GM19324 (cell line): ENCODE results near the gene SH3PXD2A.
"Not testable (repeated sequence)": the region's sequence is repeated elsewhere in the genome, so short reads cannot be mapped to it uniquely, and the experiment has no call there.

Experiments
- ATAC-seq: cut with Tn5 transposase; IDR thresholded peaks from one replicate; pipeline ENCODE4 v1.9.1; 2021; ENCODE audit warnings: mild to moderate bottlenecking, moderate library complexity; ENCODE audit not compliant: unreplicated experiment, low FRiP score

SH3PXD2A gene

DNA sequence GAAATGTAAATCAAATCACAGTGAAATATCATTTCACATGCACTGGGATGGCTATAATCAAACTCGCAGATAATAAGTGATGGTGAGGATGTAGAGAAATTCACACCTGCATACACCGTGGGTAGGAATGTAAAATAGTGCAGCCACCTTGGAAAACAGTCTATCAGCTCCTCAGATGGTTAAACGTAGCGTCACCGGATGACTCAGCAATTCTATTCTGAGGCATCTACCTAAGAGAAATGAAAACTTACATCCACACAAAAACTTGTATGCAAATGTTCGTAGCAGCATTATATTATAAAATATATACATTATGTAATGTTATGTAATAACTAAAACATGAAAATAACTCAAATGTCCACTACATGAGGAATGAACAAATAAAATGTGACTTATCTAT, 38.9 kb downstream of the SH3PXD2A start:
- ATAC-seq: no peak

DNA sequence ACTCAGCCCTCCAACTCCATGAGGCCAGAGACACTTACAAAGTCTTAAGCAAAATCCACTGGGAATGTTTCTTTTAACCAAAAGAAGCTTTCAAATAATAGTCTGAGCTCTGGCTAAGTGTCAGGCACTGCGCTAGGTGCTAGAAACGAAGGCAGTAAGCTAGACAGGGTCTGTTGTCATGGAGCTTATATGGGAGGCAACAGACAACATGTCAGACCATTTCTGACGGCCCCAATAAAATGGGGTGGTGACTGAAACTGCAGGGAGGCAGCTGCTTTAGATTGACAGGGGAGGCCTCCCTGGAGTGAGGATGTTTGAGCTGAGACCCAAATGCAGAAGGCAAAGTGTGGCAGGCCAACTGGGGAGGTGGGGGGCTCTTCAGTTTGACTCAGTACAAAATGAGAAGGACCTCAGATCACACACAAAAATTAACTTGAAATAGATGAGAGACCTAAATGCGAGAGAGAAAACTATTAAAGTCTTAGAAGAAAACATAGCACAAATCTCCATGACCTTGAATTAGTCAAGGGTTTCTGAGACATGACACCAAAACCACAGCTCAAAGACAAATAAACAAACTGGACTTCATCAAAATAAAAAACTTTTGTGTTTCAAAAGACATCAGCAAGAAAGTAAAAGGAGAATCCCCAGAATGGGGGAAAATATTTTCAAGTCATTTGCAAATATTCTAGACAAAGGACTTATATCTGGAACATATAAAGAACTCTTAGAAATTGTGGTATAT, 40.6 kb downstream of the SH3PXD2A start:
- ATAC-seq: no peak

DNA sequence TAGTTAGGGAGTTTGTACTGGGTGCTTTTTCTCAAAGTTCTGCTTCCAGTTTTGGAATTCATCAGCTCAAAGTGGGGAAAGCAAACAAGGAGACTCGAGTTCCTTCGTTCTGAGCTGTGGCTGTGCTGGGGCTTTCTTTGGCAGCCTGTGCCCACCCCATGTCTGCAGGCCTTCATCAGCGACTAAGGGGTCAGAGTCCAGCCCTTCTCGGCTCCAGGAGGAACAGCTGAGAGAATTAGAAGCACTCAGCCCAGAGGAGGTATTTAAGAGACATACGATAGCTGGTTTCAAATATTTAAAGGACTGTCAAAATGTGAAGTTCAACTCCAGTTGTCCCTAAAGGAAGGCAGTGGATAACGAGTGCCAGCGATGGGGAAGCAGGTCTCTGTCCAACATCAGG, 41.3 kb downstream of the SH3PXD2A start:
- no peak for ATAC-seq

DNA sequence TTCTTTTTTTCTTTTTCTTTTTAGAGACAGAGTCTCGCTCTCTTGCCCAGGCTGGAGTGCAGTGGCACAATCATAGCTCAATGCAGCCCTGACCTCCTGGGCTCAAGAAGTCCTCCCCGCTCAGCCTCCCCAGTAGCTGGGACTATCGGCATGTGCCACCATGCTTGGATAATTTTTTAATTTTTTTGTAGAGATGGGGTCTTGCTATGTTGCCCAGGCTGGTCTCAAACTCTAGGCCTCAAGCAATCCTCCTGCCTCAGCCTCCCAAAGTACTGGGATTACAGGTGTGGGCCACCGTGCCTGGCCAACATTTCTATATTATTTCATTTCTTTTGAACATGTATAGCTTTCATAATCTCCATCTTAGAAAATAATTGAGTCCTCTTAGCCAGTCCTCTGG, 42.1 kb downstream of the SH3PXD2A start:
- not testable (repeated sequence) for ATAC-seq

GRCh38 chr10:103812432-103812831, 42.9 kb downstream of the SH3PXD2A start:
- ATAC-seq: no peak

DNA sequence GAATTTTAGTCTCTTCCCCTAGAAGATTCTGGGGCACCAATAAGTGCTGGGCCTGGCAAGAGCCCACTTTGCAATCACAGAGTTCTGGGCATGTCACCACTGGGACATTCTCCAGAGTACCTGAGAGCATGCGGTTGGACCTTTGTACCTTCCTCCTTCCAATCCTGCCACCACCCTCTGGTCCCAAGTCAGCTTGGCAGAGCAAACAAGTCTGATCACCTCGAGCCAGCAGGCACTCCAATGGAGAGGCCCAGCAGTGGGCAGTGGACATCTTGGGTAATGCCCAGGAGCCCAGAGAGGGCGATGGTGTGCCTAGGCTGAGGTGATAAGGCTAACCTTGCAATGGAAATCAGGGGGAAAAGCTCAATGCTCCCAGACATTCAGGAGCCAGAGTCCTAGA, 43.4 kb downstream of the SH3PXD2A start:
- ATAC-seq: no peak

- ATAC-seq: no peak
Observed at GRCh38 chr10:103811463-103811862, 43.9 kb downstream of the SH3PXD2A start.

DNA sequence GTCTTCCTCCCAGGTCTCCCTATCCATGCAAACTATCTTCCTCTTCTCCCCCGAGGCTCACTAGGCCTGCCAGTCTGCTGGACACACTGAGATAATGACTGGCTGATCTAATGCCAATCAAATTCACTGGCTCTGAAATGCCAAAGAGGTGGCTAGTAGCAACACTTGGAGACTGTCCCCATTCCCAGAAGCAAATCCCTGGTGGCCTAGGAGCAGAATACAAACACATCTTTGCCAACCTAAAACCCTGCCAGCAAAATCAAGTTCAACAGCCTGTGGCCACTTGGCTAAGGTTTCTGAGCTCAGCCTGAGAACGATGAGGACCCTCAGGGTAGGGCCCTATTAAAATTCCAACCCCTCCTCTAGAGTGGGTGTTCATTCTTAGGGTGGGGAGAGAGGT, 46.6 kb downstream of the SH3PXD2A start:
- ATAC-seq: no peak

DNA sequence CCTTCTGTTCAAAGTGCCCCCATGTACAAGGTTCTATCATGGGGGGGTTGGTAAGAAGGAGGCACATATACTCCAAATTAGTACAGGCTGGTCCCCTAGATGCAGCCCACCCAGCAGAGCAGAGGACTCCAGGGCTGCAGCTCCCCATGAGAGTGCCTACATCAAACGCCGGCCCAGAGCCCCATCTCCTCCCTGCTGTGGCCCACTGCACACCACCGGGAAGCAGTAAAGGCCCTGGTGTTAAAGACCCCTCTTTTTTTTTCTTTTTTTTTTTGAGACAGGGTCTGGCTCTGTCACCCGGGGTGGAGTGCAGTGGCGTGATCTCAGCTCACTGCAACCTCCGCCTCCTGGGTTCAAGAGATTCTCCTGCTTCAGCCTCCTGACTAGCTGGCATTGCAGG, 47.4 kb downstream of the SH3PXD2A start:
- ATAC-seq: no peak

GRCh38 chr10:103806395-103807187, 48.8 kb downstream of the SH3PXD2A start:
- no peak for ATAC-seq

- ATAC-seq: no peak
Observed at GRCh38 chr10:103805781-103806180, 49.6 kb downstream of the SH3PXD2A start.

DNA sequence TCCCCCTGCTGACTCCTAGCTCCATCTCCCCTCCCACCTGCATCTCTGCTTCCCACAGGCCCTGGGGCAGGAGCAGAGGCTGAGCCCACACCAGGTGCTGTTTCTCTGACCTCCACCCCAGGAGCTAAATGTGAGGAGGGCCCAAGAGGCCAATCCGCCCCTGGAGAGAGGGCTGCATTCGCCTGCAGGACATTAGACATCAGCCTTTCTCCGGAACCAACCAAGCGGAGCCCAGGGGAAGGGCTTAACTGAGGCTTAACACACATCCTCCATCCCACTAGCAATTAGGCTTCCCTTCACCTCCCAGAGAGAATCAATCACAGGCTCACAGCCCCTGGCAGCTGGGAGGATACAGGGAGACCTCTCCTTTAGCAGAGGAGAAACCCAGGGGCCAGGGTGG, 50.5 kb downstream of the SH3PXD2A start:
- ATAC-seq: no peak

DNA sequence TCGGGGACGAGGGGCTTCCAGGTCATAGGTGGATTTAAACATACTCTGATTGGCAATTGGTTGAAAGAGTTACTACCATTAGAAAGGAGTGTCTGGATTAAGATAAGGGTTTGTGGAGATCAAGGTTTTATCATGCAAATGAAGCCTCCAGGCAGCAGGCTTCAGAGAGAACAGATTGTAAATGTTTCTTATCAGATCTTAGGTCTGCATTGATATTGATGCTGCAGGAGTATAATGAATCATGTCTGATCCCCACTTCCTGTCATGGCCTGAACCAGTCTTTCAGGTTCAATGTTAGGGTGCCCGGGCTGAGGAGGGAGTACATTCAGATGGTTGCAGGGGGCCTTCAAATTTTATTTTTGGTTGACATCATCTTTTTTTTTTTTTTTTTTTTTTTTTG, 51.4 kb downstream of the SH3PXD2A start:
- ATAC-seq: no peak

DNA sequence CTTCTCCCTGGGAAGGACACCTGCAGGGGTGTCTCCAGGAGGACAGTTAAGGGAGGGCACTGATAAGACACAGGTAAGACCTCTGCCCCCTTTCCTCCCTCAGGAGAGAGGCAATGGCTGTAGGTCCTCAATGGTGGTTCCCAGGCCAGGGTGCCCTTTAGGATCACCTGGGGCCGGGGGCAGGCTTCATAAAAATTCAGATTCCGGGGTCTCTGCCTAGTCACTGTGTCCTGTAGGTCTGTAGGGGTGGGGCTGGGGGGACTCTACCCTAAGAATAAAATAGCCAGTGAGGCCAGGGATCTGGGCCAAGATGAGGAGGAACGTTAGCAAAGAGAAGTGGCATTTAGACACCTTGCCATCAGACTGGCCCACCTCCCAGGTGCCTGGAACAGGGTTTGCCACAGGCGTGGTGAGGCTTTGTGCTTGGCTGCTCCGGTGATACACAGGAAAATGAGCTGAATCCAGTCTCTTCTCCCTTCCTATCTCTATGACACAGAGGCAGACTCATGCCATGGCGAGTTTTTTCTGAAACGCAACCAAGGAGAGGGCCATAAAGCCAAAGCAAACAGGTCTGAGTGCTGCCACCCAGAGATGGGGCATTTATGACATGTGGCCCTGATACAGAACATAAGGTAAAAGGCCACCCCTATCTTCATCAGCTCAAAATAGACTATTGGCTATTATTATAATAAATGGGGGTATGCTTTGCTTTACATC, 52.6 kb downstream of the SH3PXD2A start:
- ATAC-seq: no peak

DNA sequence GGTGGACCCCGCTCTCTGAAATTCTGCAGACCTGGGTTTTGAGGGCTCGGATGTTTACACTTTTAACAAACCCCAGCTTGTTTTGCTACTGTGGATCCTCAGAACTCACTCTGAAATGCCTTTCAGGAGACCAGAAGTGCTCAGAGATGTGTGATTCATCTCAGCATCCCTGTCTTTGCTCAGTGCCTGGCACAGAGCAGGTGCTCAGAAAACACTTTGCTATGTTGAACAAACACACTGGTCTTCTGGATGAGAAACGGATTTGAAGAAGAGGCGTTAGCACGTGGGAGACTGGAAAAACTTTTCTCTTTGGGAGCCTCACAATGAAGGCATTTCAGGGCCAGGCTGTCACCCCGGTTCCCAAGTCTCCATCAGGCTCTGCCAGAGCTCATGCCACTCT, 53.3 kb downstream of the SH3PXD2A start:
- no peak for ATAC-seq

- ATAC-seq: peak; percentile 73
Observed at GRCh38 chr10:103800789-103801540, 54.4 kb downstream of the SH3PXD2A start.

GRCh38 chr10:103800089-103800488, 55.3 kb downstream of the SH3PXD2A start:
- ATAC-seq: no peak

DNA sequence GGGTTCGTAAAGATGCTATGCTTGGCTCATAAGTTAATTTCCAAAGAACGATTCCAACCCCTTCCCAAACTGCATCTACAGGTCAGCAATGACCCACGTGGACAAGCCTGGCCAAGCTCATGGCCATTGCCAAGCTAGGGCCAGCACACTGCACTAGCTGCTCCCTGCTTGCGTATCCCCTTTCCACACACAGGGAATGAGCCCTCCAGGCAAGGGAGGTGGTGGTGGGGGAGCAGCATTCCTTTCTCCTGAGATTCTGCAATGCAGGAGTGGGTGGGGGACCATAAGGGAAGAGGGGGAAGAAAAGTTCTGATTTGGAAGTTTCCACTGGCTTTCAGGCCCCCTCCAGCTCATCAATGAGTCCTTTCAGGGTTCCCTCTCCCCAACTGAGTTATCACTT, 56.0 kb downstream of the SH3PXD2A start:
- ATAC-seq: no peak

DNA sequence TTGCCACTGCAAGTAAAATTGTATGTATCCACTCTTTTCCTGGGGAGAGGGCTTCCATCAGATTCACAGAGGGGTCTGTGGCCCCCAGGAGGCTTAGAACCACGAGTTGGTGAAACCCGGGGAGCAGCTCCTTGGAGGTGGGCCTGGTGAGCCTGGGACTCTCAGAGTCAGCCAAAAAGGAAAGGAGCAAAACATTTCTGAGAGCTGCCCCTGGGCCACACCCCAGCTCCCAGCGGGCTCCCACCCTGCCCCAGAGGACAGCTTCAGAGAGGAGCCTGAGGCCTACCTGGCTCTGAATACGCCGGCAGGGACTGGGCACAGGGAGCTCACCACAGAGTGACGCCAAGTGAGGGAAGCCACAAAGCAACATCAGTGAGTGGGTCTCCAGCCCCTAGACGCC, 56.9 kb downstream of the SH3PXD2A start:
- ATAC-seq: no peak

- no peak for ATAC-seq
Observed at GRCh38 chr10:103797857-103798256, 57.5 kb downstream of the SH3PXD2A start.
